Body of pancreas (tissue), 4 donors: ENCODE results near the gene CDHR4.

Experiments used
- CTCF ChIP-seq, 7 experiments: fragments of 450-650 bp in 4 of 7; fragments of 200-600 bp in 3 of 7; sonication (generic) in 3 of 7; IDR thresholded peaks; one replicate each; pipeline ENCODE4 v1.5.1; 2016 to 2019; ENCODE audit warnings: antibody characterized with exemption in 7 of 7
- POLR2A ChIP-seq, 3 donors: fragments of 450-650 bp; IDR thresholded peaks; one replicate each; pipeline ENCODE4 v1.6.1; 2016; ENCODE audit warnings: antibody characterized with exemption in 3 of 3, mild to moderate bottlenecking in 2 of 3

GRCh38 chr3:49787182-49787464 is 12.6 kb downstream of the CDHR4 start:
- TF ChIP-seq CTCF (IDR thresholded peaks at IDR 0.05) (no peak), POLR2A (IDR thresholded peaks at IDR 0.05) (no peak)
